Mesendoderm (in vitro differentiated cells): ENCODE data around the gene PMM1.

Source experiments
- DNase-seq: peaks from one replicate; pipeline ENCODE4 v3.0.0; 2013
- H2AK5ac ChIP-seq: 2 replicates; pipeline ENCODE4 v1.6.1; 2013; ENCODE audit warnings: low read length, inconsistent platforms
- H2BK120ac ChIP-seq: 2 replicates; pipeline ENCODE4 v1.6.1; 2013; ENCODE audit warnings: low read depth, mild to moderate bottlenecking, low read length, moderate library complexity, mixed read lengths
- H2BK15ac ChIP-seq: replicated peaks from 2 replicates; pipeline ENCODE4 v1.6.1; 2013; ENCODE audit warnings: low read depth, mild to moderate bottlenecking, moderate library complexity
- H2BK5ac ChIP-seq: 2 replicates; pipeline ENCODE4 v1.6.1; 2013; ENCODE audit warnings: low read length, inconsistent platforms
- H3K18ac ChIP-seq: 2 replicates; pipeline ENCODE4 v1.6.1; 2013; ENCODE audit warnings: mild to moderate bottlenecking, low read length, mixed read lengths
- H3K23ac ChIP-seq: one replicate; pipeline ENCODE4 v1.6.1; 2013; ENCODE audit warnings: low read length
- H3K27ac ChIP-seq: 2 replicates; pipeline ENCODE4 v1.5.1; 2013; ENCODE audit warnings: low read depth, mild to moderate bottlenecking, inconsistent platforms, low read length, moderate library complexity
- H3K27me3 ChIP-seq: 2 replicates; pipeline ENCODE4 v1.6.1; 2013; ENCODE audit warnings: low read length, control low read depth, mild to moderate bottlenecking, inconsistent platforms; ENCODE audit not compliant: insufficient read depth, poor library complexity
- H3K36me3 ChIP-seq: 2 replicates; pipeline ENCODE4 v1.6.1; 2013; ENCODE audit warnings: low read length, inconsistent platforms; ENCODE audit not compliant: control insufficient read depth, insufficient read depth
- H3K4ac ChIP-seq: one replicate; pipeline ENCODE4 v1.6.1; 2013; ENCODE audit warnings: low read depth, mild to moderate bottlenecking, low read length, moderate library complexity
- H3K4me1 ChIP-seq: 2 replicates; pipeline ENCODE4 v1.6.1; 2013; ENCODE audit warnings: low read depth, low read length, inconsistent platforms; ENCODE audit not compliant: control insufficient read depth
- H3K4me2 ChIP-seq: 2 replicates; pipeline ENCODE4 v1.6.1; 2013; ENCODE audit warnings: low read length
- H3K4me3 ChIP-seq: 2 replicates; pipeline ENCODE4 v1.5.1; 2013; ENCODE audit warnings: mild to moderate bottlenecking, low read length
- H3K56ac ChIP-seq: one replicate; pipeline ENCODE4 v1.6.1; 2013; ENCODE audit warnings: low read length
- H3K79me1 ChIP-seq: 2 replicates; pipeline ENCODE4 v1.6.1; 2013; ENCODE audit warnings: low read length, inconsistent platforms
- H3K79me2 ChIP-seq: 2 replicates; pipeline ENCODE4 v1.6.1; 2013; ENCODE audit warnings: mild to moderate bottlenecking, low read length; ENCODE audit not compliant: control insufficient read depth, insufficient read depth
- H3K9ac ChIP-seq: 2 replicates; pipeline ENCODE4 v1.6.1; 2013; ENCODE audit warnings: low read length, inconsistent platforms
- H4K5ac ChIP-seq: one replicate; pipeline ENCODE4 v1.6.1; 2013; ENCODE audit warnings: low read length
- H4K8ac ChIP-seq: one replicate; pipeline ENCODE4 v1.6.1; 2013; ENCODE audit warnings: low read depth, mild to moderate bottlenecking, control low read depth, low read length, moderate library complexity
- WGBS: extraction: QIAGEN DNeasy Blood & Tissue Kit; methylation state at CpG from one replicate; pipeline ENCODE4 v1.1.7; 2013; ENCODE audit warnings: low lambda C conversion rate, missing lambda C conversion rate; ENCODE audit not compliant: insufficient coverage; ENCODE audit errors: extremely low coverage; 5-methylcytosine and 5-hydroxymethylcytosine counted together

PMM1 gene

GRCh38 chr22:41603873-41604332 is 14.3 kb upstream of the PMM1 start:
- Histone ChIP-seq H3K36me3 (peaks cover 10% of the 10 kb centered on the region), H2BK5ac (no peak overlapping the region), H4K8ac (no peak overlapping the region), H3K79me1 (no peaks in the 10 kb centered on the region), H3K23ac (no peak overlapping the region), H3K4me1 (no peaks in the 10 kb centered on the region), H3K27ac (no peak overlapping the region), H2BK15ac (no peak overlapping the region), H3K79me2 (no peaks in the 10 kb centered on the region), H3K4me2 (no peak overlapping the region), H3K9ac (no peak overlapping the region), H3K4ac (no peak overlapping the region), H3K4me3 (no peak overlapping the region), H2AK5ac (no peak overlapping the region), H3K27me3 (no peaks in the 10 kb centered on the region), H4K5ac (no peak overlapping the region), H3K56ac (no peak overlapping the region), H2BK120ac (no peak overlapping the region), H3K18ac (no peak overlapping the region)
- DNase-seq: no peak
- WGBS: no CpG with 5 or more reads among the region's 4 CpGs

GRCh38 chr22:41600976-41601375 is 11.3 kb upstream of the PMM1 start:
- no peaks in the 10 kb centered on the region for H3K4me1 ChIP-seq
- no peak overlapping the region for H3K23ac ChIP-seq
- H3K4me3 ChIP-seq: no peak overlapping the region
- H2BK120ac ChIP-seq: no peak overlapping the region
- WGBS: no CpG with 5 or more reads among the region's 8 CpGs
- no peaks in the 10 kb centered on the region for H3K27me3 ChIP-seq
- no peak overlapping the region for H2BK15ac ChIP-seq
- peaks cover 9% of the 10 kb centered on the region for H3K36me3 ChIP-seq
- H3K18ac ChIP-seq: no peak overlapping the region
- no peak overlapping the region for H3K9ac ChIP-seq
- H3K27ac ChIP-seq: no peak overlapping the region
- H4K5ac ChIP-seq: no peak overlapping the region
- H2AK5ac ChIP-seq: no peak overlapping the region
- no peak for DNase-seq
- no peak overlapping the region for H4K8ac ChIP-seq
- H3K79me2 ChIP-seq: no peaks in the 10 kb centered on the region
- H3K4me2 ChIP-seq: no peak overlapping the region
- H3K4ac ChIP-seq: no peak overlapping the region
- H3K56ac ChIP-seq: no peak overlapping the region
- H2BK5ac ChIP-seq: no peak overlapping the region
- H3K79me1 ChIP-seq: no peaks in the 10 kb centered on the region

GRCh38 chr22:41598891-41599635 is 9.4 kb upstream of the PMM1 start:
- Histone ChIP-seq H2BK120ac (no peak overlapping the region), H4K8ac (no peak overlapping the region), H3K23ac (no peak overlapping the region), H3K4ac (no peak overlapping the region), H3K27ac (no peak overlapping the region), H3K4me2 (no peak overlapping the region), H2BK5ac (no peak overlapping the region), H3K18ac (no peak overlapping the region), H4K5ac (no peak overlapping the region), H2AK5ac (no peak overlapping the region), H3K36me3 (peaks cover 7% of the 10 kb centered on the region), H3K4me1 (no peaks in the 10 kb centered on the region), H2BK15ac (no peak overlapping the region), H3K4me3 (no peak overlapping the region), H3K79me2 (no peaks in the 10 kb centered on the region), H3K56ac (no peak overlapping the region), H3K9ac (no peak overlapping the region), H3K27me3 (no peaks in the 10 kb centered on the region), H3K79me1 (no peaks in the 10 kb centered on the region)
- WGBS: no CpG with 5 or more reads among the region's 8 CpGs
- DNase-seq: no peak

GRCh38 chr22:41598081-41598480 is 8.4 kb upstream of the PMM1 start:
- H3K36me3 ChIP-seq: peaks cover 7% of the 10 kb centered on the region
- H3K27ac ChIP-seq: no peak overlapping the region
- no peak overlapping the region for H2AK5ac ChIP-seq
- no peak overlapping the region for H3K4me2 ChIP-seq
- H3K4me1 ChIP-seq: no peaks in the 10 kb centered on the region
- no peak overlapping the region for H3K9ac ChIP-seq
- H3K56ac ChIP-seq: no peak overlapping the region
- DNase-seq: no peak
- H3K4me3 ChIP-seq: no peak overlapping the region
- H3K79me2 ChIP-seq: no peaks in the 10 kb centered on the region
- no CpG with 5 or more reads among the region's 5 CpGs for WGBS
- H3K27me3 ChIP-seq: no peaks in the 10 kb centered on the region
- H2BK15ac ChIP-seq: no peak overlapping the region
- no peak overlapping the region for H2BK5ac ChIP-seq
- H3K23ac ChIP-seq: no peak overlapping the region
- H4K5ac ChIP-seq: no peak overlapping the region
- H2BK120ac ChIP-seq: no peak overlapping the region
- no peak overlapping the region for H3K18ac ChIP-seq
- H3K79me1 ChIP-seq: no peaks in the 10 kb centered on the region
- H4K8ac ChIP-seq: no peak overlapping the region
- no peak overlapping the region for H3K4ac ChIP-seq

- Histone ChIP-seq H3K18ac (no peak overlapping the region), H3K9ac (no peak overlapping the region), H3K4me3 (no peak overlapping the region), H4K8ac (no peak overlapping the region), H4K5ac (no peak overlapping the region), H3K27me3 (no peaks in the 10 kb centered on the region), H3K36me3 (peaks cover 7% of the 10 kb centered on the region), H3K4me1 (no peaks in the 10 kb centered on the region), H2BK5ac (no peak overlapping the region), H3K27ac (no peak overlapping the region), H2BK15ac (no peak overlapping the region), H2AK5ac (no peak overlapping the region), H3K23ac (no peak overlapping the region), H3K56ac (no peak overlapping the region), H3K4ac (no peak overlapping the region), H3K79me1 (no peaks in the 10 kb centered on the region), H3K4me2 (no peak overlapping the region), H2BK120ac (no peak overlapping the region), H3K79me2 (no peaks in the 10 kb centered on the region)
- no peak for DNase-seq
- WGBS: no CpG with 5 or more reads among the region's 2 CpGs
These were observed 8.0 kb upstream of the PMM1 start for GRCh38 chr22:41597635-41597953.
